Fibroblast of skin of left biceps (primary cell): ENCODE results near the gene AKAP13.

ENCODE experiments used
- DNase-seq, 2 experiments: peaks; one replicate each; pipeline ENCODE4 v3.0.0-alpha.2; 2013; ENCODE audit warnings: low read depth in 2 of 2

Gene AKAP13

GRCh38 chr15:85752491-85752961 is 372.1 kb downstream of the AKAP13 start:
- no peak for DNase-seq

DNA sequence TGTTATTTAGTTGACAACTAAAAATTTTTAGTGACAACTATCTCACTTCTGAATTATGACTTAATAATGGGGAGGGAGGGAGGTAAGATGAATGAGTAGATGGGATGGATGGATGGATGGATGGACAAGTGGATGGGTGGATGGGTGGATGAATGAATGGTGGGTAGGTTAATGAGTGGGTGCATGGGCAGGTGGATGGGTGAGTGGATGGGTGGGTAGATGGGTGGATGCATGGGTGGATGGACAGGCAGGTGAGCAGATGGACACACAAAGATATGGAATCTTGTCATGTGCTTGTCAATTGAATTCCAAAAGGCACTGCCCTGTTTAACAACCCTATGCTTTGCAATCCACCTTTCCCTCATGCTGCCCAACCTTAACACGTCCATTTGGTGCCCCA is 372.9 kb downstream of the AKAP13 start:
- no peak for DNase-seq

DNA sequence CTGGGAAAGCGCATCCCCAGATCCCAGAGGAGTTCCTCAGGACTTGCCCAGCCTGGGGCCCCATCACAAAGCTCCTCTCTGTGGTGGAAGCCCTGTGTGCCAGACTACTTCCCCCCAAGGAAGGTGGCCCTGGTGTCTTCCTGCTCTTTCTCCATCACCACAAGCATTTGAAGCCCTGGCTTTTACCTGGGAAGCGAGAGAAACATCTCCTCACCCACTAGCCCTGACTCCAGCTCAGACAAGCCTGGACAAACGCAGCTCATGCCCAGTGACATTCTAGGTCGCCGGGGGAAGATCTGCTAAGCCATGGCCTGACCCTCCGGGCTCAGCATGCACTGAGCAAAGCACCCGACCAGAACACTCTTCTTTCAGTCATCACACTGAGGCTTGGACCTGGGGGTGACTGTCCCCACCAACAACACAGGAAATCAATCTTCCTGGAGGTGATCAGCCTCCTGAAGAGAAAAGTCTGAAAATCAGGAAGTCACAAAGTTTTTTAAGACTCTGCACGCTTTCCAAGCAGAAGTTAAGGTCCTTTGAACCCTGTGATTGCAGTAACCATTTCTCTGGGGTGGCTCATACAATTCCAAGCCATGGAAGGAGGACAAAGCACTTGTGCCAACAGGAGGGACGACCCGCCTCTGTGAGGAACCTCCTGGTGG is 373.5 kb downstream of the AKAP13 start:
- DNase-seq, result no peak

- DNase-seq, result no peak
Observed at GRCh38 chr15:85754989-85755388, 374.6 kb downstream of the AKAP13 start.

DNA sequence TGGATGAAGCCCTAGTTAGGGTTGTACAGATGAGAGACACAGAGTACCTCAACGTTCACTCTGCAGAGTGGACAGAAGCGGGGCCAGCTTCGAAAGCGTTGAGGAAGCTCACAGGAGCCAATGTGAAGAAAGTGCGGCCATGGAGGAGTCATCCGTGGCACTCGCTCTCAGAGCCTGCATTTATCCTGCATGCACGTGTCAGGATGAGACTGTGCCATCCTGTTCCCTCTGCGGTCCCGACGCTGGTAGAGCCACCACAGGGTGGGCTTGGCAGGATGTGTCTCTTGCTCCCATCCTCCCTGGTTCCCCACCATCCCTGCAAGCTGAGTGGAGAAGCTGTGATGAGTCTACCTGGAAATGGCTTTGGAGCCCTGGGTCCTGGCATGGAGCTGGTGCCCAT is 375.1 kb downstream of the AKAP13 start:
- DNase-seq, result no peak

- no peak for DNase-seq
Observed at GRCh38 chr15:85755942-85756341, 375.5 kb downstream of the AKAP13 start.

- no peak for DNase-seq
Observed at GRCh38 chr15:85756411-85757072, 376.1 kb downstream of the AKAP13 start.

- no peak for DNase-seq
Observed at GRCh38 chr15:85757073-85757938, 376.9 kb downstream of the AKAP13 start.

DNA sequence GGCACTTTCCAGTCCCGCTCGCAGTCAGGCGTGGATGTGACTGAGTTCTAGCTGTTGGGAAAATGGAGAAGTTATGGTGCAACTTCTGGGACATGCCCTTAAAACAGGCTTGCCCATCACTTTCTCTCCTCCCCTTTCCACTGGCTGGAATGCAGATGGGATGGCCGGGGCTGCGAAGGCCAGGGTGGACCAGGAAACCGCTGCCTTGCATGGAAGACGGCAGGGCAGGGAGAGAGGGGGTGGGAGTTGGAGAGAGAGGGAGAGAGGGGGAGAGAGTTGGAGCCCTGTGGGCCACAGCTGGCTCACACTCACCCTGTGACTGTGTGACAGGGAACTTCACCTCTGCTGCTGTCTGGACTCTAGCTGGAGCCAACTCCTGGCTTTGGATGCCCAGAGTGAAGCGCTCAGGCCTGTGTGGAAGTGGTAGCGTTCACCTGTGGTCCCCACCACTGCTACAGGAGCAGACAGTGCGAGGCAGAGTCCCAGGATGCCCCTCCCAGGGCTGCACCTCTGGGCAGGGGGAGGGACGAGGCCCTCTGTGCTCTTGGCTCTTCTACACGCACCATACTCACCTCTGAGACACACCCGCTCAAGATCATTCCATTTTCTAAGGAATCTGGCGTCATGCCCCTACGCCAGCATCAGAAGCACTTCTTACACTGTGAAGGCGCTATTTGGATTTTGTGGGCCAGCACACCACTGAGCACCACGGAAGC is 377.7 kb downstream of the AKAP13 start:
- no peak for DNase-seq

DNA sequence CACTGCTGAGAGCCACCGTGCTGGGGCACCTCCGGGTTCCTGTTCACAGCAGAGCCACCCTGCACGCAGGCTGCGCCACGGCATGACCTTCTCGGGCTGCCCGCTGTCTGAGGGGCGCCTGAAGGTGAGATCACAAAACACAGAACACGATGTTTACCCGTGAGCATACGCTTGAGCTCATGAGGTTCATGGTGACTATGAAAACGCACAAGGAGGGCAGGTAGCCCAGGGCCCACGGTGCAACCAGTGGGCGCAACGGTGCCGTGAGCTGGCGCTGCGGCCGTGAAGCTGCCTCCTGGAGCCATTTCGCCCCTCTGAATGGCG is 378.2 kb downstream of the AKAP13 start:
- DNase-seq, result no peak

GRCh38 chr15:85759376-85759775 is 379.0 kb downstream of the AKAP13 start:
- no peak for DNase-seq

- no peak for DNase-seq
Observed at GRCh38 chr15:85760049-85760448, 379.6 kb downstream of the AKAP13 start.

DNA sequence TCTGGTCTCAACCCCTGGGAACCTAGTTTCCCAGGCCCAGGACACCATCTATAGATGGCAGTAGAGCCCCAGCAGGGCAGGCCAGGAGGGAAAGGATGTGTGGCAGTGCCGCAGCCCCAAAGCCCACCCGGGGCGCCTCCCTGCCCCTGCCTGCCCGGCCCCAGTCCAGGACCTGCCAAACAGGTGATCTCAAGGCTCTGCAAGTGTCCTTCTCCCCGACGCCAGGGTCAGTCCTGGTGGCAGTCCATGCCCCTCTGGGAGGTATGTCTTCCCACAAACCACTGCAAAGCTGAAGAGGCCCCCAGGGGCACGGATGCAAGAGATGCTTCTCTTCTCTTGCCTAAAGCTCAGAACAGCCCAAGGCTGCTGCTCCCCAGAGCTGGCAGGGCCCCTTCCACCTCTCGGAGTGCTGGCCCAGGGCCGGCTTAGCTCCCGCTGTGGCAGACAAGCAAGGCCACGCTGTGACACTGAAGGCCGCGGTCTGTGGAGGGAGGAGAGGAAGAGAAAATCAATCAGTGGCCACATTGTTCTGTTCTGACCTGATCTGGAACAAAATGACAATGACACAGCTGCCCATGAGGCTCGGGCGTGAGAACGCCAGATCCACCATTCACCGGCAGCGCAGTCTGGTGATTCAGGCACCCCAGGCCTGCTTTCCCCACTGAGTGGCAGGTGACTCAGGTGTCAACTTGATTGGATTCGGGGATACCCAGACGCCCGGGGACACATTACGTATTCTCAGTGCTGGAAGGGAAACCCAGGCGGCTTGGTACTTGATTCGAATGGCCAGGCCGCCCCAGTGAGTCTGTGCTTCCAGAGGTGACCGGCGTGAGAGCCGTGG is 380.3 kb downstream of the AKAP13 start:
- DNase-seq, result no peak

GRCh38 chr15:85761635-85762034 is 381.2 kb downstream of the AKAP13 start:
- DNase-seq, result no peak

GRCh38 chr15:85762039-85762755 is 381.8 kb downstream of the AKAP13 start:
- DNase-seq, result no peak

DNA sequence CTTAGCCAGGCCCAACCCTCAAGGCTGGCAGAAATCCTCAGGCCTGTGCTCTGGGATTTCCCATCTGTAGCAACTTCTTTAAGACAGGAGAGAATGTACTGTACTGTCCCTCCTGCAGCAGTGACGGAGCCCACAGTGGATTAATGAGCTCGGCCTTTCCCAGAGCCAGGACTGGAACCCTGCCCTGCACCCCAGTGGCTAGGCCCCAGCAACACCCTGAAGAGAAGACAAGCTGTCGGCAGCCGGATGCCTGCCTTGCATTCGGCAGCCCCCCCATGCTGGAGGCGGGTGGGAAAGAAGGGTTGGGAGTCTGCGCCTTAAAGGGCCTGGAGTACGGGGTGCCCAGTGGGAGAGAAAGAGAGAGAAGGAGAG is 382.3 kb downstream of the AKAP13 start:
- no peak for DNase-seq

DNA sequence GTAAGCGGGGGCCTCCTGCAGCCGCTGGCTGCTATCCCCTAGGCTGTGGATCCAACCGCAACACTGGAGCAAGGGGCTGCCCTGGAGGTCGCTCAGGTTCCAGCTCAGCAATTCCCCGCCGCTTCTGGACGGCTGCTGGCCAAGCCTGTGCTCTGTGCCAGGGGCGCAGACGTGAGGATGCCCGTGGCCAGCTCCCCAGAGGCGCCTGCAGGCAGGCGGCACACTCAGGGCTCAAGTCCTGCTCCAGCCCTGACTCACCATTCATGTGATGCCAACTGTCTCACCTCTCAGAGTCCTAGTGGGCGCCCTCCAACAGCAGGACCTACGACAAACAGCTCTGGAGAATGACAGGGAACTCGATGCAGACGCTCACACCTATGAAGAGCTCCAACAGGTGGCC is 382.8 kb downstream of the AKAP13 start:
- DNase-seq, result no peak

GRCh38 chr15:85763673-85764633 is 383.6 kb downstream of the AKAP13 start:
- DNase-seq, result no peak

DNA sequence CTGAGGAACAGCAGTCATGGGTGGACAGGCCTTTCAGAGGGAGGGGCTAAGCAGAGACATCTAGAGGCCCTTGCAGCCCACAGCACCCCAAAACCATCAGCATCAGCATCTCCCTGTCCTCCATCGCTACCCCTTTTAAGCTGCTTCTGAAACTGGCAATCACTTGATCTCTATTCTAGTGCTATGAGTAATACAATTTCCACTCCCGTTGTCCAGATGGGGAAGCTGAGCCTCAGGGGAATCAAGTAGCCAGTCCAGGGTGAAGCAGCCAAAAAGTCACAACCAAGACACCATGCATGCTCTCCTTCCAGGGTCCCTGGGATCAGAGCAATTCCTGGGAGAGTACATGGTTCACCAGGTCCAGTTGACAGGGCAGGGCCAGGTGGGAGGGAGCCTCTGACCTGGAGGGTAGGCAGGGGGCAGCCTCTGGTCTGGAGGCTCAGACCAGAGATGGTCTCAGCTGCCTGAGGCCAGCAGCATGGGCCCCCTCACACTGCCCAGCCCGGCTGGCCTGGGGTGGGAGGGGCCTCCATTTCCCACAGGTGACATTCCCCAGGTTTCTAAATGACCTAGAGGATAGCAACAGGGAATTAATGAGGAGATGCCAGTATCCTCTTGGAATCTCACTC is 384.4 kb downstream of the AKAP13 start:
- no peak for DNase-seq
